Muscle of leg (tissue), 11 donors: ENCODE data around the gene RHBDD3. TPM values are rescaled to one million over a fixed set of nuclear protein-coding genes. Genes with fewer than 3 reads are reported as not detected.
A peak's percentile ranks its signal among the peaks of the same experiment; 100 is the strongest.

Experiments
- DNase-seq: peaks from one replicate; pipeline ENCODE4 v3.0.0; 2013
- H3K27ac ChIP-seq: one replicate; pipeline ENCODE4 v1.5.1; 2013; ENCODE audit warnings: mild to moderate bottlenecking, low read length, control low read depth
- H3K27me3 ChIP-seq: one replicate; pipeline ENCODE4 v1.6.1; 2013; ENCODE audit warnings: low read length; ENCODE audit not compliant: control insufficient read depth, insufficient read depth
- H3K36me3 ChIP-seq: one replicate; pipeline ENCODE4 v1.6.1; 2013; ENCODE audit warnings: low read length; ENCODE audit not compliant: control insufficient read depth, insufficient read depth
- H3K4me1 ChIP-seq: one replicate; pipeline ENCODE4 v1.6.1; 2013; ENCODE audit warnings: low read length; ENCODE audit not compliant: control insufficient read depth, insufficient read depth
- H3K4me3 ChIP-seq: one replicate; pipeline ENCODE4 v1.5.1; 2013; ENCODE audit warnings: low read length, control low read depth
- H3K9me3 ChIP-seq: replicated peaks from 2 replicates; pipeline ENCODE4 v1.6.1; 2013; ENCODE audit warnings: low read depth, low read length; ENCODE audit not compliant: control insufficient read depth
- WGBS: methylation state at CpG from one replicate; pipeline ENCODE4 v1.1.5; 2013; ENCODE audit warnings: missing lambda C conversion rate; ENCODE audit not compliant: insufficient coverage; 5-methylcytosine and 5-hydroxymethylcytosine counted together
- polyA plus RNA-seq, 8 donors: library from polyadenylated mRNA; unstranded; fragments of 120-200 nt; gene quantifications; one replicate each; pipeline versions ENCODE4 v1.2.1 to v1.2.3, GENCODE V29; 2013; ENCODE audit warnings: inconsistent platforms in 1 of 8, low replicate concordance in 1 of 8; ENCODE audit not compliant: insufficient read length in 8 of 8, insufficient read depth in 1 of 8
- total RNA-seq: library from RNA; stranded (reverse); fragments of 120-200 nt; gene quantifications from one replicate; pipeline ENCODE4 v1.2.4, GENCODE V29; 2013

The RHBDD3 gene
- total and polyA plus RNA-seq, 9 donors: 22.4 to 32.9 (median 27.8) TPM

GRCh38 chr22:29306835-29307595, 39.2 kb upstream of the RHBDD3 start:
- under 1% methylated on average over 83 of the region's 83 CpGs for WGBS

GRCh38 chr22:29306175-29306834, 38.5 kb upstream of the RHBDD3 start, which contains the start of gene GAS2L1:
Gene GAS2L1 (plus strand): TSS chr22:29306650. CDS start chr22:29308106, 1,456 bp downstream.
- peak within 1 kb of the TSS; percentile 86 for H3K4me3 ChIP-seq
- under 1% methylated on average over 32 of the region's 40 CpGs for WGBS
- H3K27me3 ChIP-seq: no peaks in the 10 kb centered on the region
- H3K36me3 ChIP-seq: peaks cover 12% of the 10 kb centered on the region
- H3K4me1 ChIP-seq: peaks cover 66% of the 10 kb centered on the region
- no peaks in the 10 kb centered on the region for H3K9me3 ChIP-seq
- peak; percentile 92 for DNase-seq
- peak within 1 kb of the TSS; percentile 86 for H3K27ac ChIP-seq

More at GRCh38 chr22:29306835-29307595, 39.2 kb upstream of the RHBDD3 start:
- Histone ChIP-seq H3K4me1 (peaks cover 69% of the 10 kb centered on the region), H3K27ac (peak overlapping the region; percentile 86), H3K27me3 (no peaks in the 10 kb centered on the region), H3K9me3 (no peaks in the 10 kb centered on the region), H3K36me3 (peaks cover 7% of the 10 kb centered on the region), H3K4me3 (peak overlapping the region; percentile 86)
- peak; percentile 93 for DNase-seq

DNA sequence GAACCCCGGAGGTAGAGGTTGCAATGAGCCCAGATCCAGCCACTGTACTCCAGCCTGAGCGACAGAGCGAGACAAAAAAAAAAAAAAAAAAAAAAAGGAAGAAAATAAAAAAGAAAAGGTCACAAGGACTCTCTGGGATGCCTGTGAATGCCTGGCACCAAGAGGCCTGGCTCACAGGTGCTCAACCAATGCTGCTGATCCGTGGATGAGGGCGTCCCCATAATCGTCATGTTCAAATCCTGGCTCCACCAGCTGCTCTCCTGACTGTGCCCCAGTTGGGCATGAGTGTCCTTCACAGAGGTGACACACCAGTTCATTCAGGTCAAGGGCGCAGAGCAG, 38.0 kb upstream of the RHBDD3 start:
- no peak overlapping the region for H3K27ac ChIP-seq
- H3K36me3 ChIP-seq: peaks cover 16% of the 10 kb centered on the region
- no peaks in the 10 kb centered on the region for H3K27me3 ChIP-seq
- H3K9me3 ChIP-seq: no peaks in the 10 kb centered on the region
- H3K4me1 ChIP-seq: peaks cover 61% of the 10 kb centered on the region
- 29% methylated on average over 6 of the region's 7 CpGs for WGBS
- no peak for DNase-seq
- H3K4me3 ChIP-seq: peak overlapping the region; percentile 86

DNA sequence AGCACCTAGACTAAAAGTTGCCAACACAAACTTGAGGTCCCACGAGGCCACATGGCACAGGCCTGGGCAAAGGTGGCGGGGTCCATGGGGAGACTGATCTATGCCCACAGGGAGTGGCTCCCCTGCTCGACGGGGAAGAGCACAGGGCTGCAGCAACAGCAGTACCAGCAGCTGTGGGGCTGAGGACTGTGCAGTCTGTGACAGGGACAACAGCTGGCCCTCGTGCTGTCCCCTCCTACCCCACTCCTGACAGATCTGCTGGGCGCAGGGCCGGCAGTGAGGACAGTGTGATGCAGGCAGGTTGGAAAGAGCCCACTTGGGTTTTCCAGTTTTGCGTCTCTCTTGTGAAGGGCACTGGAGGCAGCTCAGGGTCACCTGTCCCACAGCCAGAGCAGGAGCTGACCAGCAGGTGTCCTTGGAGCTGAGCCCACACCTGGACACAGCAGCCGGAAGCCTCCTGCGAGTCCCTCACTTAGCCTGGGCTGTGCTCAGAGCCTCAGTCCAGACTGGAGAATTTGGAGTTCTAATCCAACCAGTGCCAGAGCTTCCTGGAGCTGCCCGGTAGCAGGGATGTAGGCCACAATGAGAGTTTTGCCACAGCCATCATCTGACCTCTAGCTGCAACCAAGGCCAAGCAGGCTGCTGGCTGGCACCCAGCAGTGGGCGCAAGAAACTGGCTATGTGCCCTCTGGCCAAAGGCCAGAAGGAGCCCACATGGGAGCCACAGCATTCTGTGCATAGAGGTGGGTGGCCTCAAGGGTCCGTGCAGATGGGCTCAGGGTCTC, 35.1 kb upstream of the RHBDD3 start:
- Histone ChIP-seq H3K36me3 (peaks cover 36% of the 10 kb centered on the region), H3K9me3 (no peaks in the 10 kb centered on the region), H3K27me3 (no peaks in the 10 kb centered on the region), H3K4me1 (peaks cover 33% of the 10 kb centered on the region), H3K27ac (peak overlapping the region; percentile 35), H3K4me3 (no peak overlapping the region)
- DNase-seq: peak; percentile 59
- WGBS: 37% methylated on average over 10 of the region's 13 CpGs

- Histone ChIP-seq H3K9me3 (no peaks in the 10 kb centered on the region), H3K27me3 (no peaks in the 10 kb centered on the region), H3K27ac (no peak overlapping the region), H3K4me1 (peaks cover 28% of the 10 kb centered on the region), H3K4me3 (no peak overlapping the region), H3K36me3 (peaks cover 42% of the 10 kb centered on the region)
- 80% methylated on average over 1 of the region's 2 CpGs for WGBS
- DNase-seq: peak; percentile 16
Observed at GRCh38 chr22:29302402-29302680, 34.6 kb upstream of the RHBDD3 start.

- Histone ChIP-seq H3K27me3 (no peaks in the 10 kb centered on the region), H3K4me3 (no peak overlapping the region), H3K9me3 (no peaks in the 10 kb centered on the region), H3K4me1 (peaks cover 26% of the 10 kb centered on the region), H3K27ac (no peak overlapping the region), H3K36me3 (peaks cover 46% of the 10 kb centered on the region)
- no peak for DNase-seq
- WGBS: 84% methylated on average over 11 of the region's 17 CpGs
Observed at GRCh38 chr22:29301716-29302401, 34.1 kb upstream of the RHBDD3 start.

- no peak overlapping the region for H3K4me3 ChIP-seq
- H3K36me3 ChIP-seq: peaks cover 55% of the 10 kb centered on the region
- H3K9me3 ChIP-seq: no peaks in the 10 kb centered on the region
- 69% methylated on average over 5 of the region's 10 CpGs for WGBS
- no peak overlapping the region for H3K27ac ChIP-seq
- H3K27me3 ChIP-seq: no peaks in the 10 kb centered on the region
- H3K4me1 ChIP-seq: peaks cover 20% of the 10 kb centered on the region
- DNase-seq: no peak
Observed at GRCh38 chr22:29300807-29301601, 33.2 kb upstream of the RHBDD3 start.

- Histone ChIP-seq H3K27ac (no peak overlapping the region), H3K27me3 (no peaks in the 10 kb centered on the region), H3K36me3 (peaks cover 60% of the 10 kb centered on the region), H3K9me3 (no peaks in the 10 kb centered on the region), H3K4me3 (no peak overlapping the region), H3K4me1 (peaks cover 18% of the 10 kb centered on the region)
- DNase-seq: no peak
- 55% methylated on average over 3 of the region's 4 CpGs for WGBS
Observed at GRCh38 chr22:29300467-29300806, 32.7 kb upstream of the RHBDD3 start.

GRCh38 chr22:29299136-29299900, 31.5 kb upstream of the RHBDD3 start:
- Histone ChIP-seq H3K9me3 (no peaks in the 10 kb centered on the region), H3K36me3 (peaks cover 70% of the 10 kb centered on the region), H3K27me3 (no peaks in the 10 kb centered on the region), H3K27ac (no peak overlapping the region), H3K4me1 (peaks cover 18% of the 10 kb centered on the region), H3K4me3 (no peak overlapping the region)
- no peak for DNase-seq
- WGBS: 87% methylated on average over 17 of the region's 19 CpGs
